ENCODE data around the gene GIT2.

- TF ChIP-seq CTCF (IDR thresholded peaks at IDR 0.05) (no peak), POLR2A (IDR thresholded peaks at IDR 0.05) (no peak)
These were observed 103.9 kb downstream of the GIT2 start for GRCh38 chr12:109892165-109892715.

Measured in adrenal gland (tissue), 5 donors.